GM12892 (cell line): Measurements from ENCODE around the gene AIP.

ENCODE experiments used
- POLR2A ChIP-seq: IDR thresholded peaks from 2 replicates; pipeline ENCODE4 v1.6.1; 2011; ENCODE audit warnings: low read depth, low read length, control low read depth
- TAF1 ChIP-seq: IDR thresholded peaks from 2 replicates; pipeline ENCODE4 v1.6.1; 2011; ENCODE audit warnings: low read depth, mild to moderate bottlenecking, control low read depth, low read length, borderline replicate concordance

GRCh38 chr11:67435727-67436458 lies 46.9 kb upstream of the AIP start:
- TF ChIP-seq TAF1 (no peak), POLR2A (peak; percentile 67; the same call in 1 of the 2 replicates)
